Measurements from ENCODE around the gene MAPK13.
"Not testable (repeated sequence)": the region's sequence is repeated elsewhere in the genome, so short reads cannot be mapped to it uniquely, and the experiment has no call there.

MAPK13 gene

GRCh38 chr6:36128793-36129192 is 1.5 kb upstream of the MAPK13 start:
- DNase-seq: no peak

- not testable (repeated sequence) for DNase-seq
These were observed 979 bp upstream of the MAPK13 start for GRCh38 chr6:36129334-36129733.

GRCh38 chr6:36130667-36131510 is 576 bp downstream of the MAPK13 start:
- peak; percentile 40 for DNase-seq

DNA sequence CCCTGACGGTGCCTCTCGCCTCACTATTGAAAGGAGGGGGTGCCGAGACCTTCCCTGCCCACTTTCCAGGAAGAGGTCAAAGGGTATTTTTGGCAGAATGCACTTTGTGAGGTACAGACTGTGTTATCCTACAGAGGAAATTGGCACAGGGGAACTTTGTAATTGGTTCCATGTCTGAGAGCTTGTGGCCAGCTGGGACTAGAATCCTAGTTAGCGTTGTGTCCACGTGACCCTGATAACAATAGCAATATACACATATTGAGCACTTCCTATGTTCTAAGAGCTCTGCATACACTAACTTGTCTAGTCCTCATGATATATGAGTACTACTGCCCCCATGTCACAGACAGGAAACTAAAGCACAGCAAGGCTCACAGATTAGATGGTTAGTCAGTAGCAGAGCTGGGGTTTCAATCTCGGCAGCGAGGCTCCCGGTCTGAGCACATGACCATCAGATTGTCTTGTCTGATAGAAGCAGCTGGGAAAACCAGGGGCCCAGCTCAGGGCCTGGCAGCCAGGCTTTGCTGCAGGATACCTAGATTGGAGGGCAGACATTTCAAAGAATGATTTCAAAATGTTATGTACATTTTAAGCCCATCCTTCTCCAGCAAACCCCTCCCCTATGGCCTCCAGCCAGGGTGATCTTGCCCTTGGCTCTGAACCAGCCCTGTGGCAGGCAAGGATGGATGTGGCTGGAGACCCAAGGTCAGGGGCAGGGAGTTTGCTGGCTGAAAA is 1.4 kb downstream of the MAPK13 start:
- peak; percentile 68 for DNase-seq

DNA sequence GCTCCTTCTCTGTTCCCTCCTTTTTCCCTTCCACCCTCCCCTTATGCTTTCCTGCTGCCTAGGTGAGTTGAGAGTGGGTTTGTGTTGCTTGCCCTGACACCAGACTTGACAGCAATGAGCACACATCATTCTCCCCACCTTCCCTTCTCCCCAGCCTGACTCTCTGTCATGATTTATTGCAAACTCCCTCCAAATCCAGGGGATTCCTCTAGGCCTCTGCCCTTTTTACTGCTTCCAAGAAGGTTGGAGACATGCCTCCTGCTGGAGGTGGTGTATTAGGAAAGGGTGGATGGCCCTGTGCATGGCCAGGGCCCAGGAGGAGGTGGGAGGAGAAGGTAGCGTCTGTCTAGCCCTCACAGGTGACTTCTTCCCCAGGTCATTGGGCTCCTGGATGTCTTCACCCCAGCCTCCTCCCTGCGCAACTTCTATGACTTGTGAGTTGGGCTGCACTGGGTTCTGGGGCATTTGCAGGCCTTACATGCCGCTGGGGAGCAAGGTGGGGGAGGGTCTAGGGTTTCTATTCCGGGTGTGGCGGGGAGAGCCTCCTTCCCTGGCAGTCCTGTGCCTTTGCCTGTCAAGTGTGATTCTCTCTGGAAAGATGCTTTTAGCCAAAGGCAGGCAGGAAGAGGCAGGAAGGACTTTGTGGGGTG is 2.1 kb downstream of the MAPK13 start:
- DNase-seq: no peak

DNA sequence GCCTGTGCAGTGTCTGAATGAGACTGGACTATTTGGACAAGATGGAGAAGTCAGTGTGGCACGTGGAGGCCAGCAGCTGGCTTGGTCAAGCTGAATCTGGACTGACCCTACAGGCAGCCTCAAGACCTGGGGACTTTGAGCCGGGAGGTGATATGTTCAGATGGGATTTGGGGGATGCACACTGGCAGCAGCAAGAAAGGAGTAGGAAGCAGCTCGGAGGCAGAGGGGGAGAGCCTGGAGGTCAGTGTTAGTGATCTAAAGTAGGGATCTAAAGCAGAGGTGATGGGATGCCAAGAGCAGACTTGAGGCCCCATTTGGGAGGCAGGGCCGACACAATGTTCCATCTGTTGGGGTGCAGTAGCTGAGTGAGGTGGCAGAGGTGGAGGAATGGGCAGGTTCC is 2.8 kb downstream of the MAPK13 start:
- DNase-seq: no peak

DNA sequence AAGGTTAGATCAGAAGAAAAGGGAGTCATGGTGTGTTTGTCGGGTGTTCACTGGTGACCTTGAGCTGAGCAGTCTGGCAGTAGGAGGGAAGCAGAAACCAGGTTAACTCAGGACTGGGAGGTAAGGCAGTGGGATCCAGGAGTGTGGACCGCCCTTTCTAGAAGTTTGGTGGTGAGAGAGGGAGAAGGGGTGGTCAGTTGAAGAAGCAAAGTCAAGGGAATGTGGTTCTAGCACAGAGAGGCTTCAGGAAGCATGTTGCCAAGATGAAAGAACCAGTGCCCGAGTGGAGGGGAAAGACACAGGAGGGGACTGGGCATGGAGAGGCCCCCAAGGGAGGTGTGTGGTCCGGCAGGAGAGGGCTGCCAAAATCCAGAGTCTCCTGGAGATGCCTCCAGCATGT is 3.6 kb downstream of the MAPK13 start:
- no peak for DNase-seq

- DNase-seq: no peak
These were observed 4.9 kb downstream of the MAPK13 start for GRCh38 chr6:36135053-36135731.

DNA sequence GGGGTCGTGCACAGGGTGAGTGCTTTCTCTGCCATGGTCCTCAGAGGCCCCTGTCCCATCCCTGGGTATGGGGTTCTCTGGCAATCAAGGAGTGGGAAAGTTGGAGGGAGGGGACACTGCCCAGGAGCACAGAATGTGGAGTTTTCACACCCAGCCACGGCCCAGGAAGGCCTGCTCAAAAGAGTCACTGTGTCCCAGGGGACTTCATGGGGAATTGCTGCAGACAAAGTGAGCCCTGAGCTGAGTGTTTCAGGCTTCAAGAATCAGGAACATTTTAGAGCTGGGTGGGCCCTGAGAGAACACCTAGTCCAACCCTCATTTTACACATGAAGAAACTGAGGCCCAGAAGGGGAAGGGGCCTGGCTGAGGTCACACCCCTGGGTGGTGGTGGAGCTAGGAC is 5.7 kb downstream of the MAPK13 start:
- no peak for DNase-seq

- DNase-seq: no peak
These were observed 6.2 kb downstream of the MAPK13 start for GRCh38 chr6:36136551-36136950.

DNA sequence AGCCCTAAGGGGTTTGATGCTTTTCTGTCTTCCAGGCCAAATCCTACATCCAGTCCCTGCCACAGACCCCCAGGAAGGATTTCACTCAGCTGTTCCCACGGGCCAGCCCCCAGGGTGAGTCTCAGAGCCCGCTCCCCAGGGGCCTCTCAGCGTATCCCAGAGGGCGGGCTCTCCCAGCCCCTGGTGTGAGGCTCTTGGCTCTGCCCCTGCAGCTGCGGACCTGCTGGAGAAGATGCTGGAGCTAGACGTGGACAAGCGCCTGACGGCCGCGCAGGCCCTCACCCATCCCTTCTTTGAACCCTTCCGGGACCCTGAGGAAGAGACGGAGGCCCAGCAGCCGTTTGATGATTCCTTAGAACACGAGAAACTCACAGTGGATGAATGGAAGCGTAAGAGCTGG is 8.4 kb downstream of the MAPK13 start:
- DNase-seq: no peak

DNA sequence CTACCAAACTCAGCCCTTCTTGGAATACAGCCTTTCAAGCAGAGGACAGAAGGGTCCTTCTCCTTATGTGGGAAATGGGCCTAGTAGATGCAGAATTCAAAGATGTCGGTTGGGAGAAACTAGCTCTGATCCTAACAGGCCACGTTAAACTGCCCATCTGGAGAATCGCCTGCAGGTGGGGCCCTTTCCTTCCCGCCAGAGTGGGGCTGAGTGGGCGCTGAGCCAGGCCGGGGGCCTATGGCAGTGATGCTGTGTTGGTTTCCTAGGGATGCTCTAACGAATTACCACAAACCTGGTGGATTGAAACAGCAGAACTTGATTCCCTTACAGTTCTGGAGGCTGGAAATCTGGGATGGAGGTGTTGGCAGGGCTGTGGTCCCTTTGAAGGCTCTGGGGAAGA is 9.1 kb downstream of the MAPK13 start:
- no peak for DNase-seq

DNA sequence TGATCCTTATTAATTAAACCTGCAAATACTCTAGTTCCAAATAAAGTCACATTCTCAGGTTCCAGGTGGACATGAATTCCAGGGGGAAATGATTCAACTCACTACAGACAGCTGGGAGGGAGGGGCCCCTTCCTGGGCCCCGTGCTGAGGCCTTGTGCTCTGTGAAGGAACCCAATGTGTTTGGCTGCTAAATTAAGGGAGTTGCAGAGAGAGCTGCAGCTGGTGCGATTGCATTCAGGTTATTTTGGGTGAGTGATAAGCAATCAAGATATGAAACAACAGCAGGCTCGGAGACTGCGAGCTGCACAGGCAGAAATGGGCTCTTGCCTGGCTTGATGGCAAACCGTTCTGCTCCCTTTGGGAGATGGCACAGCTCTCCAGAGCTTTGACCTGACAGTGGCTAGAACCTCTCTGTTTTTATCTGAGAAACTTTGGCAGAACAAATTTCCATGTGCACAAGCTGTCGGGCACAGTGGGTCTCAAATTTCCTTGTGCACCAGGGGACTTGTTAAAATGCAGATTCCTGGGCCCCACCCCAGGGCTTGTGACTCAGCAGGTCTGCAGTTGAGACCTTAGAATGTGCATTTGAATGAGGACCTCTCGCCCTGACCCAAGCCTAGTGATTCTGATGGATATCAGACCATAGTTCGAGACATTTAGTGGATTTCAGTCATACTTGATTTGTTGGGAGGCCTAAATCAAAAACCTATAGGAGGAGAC is 9.8 kb downstream of the MAPK13 start:
- no peak for DNase-seq

GRCh38 chr6:36141091-36141490 is 10.8 kb downstream of the MAPK13 start:
- DNase-seq: peak; percentile 60

DNA sequence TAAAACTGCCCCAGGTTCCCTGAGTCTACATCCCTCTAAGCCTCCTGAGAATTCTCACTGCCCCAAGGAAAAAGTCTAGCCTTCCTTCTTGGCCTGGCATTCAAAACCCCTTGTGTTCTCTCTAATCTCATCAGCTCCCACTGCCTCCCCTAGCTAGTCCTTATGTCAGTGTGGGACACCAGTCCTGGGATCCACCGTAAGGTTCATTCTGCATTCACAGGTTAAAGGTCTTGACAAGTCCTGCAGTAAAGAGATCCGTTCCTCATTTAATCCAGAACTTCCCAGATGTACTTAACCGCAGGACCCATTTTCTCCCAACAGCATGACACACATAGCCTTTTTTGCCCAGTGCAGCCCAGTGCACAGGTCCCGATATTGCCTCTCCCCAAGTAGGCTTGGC is 11.6 kb downstream of the MAPK13 start:
- DNase-seq: no peak

DNA sequence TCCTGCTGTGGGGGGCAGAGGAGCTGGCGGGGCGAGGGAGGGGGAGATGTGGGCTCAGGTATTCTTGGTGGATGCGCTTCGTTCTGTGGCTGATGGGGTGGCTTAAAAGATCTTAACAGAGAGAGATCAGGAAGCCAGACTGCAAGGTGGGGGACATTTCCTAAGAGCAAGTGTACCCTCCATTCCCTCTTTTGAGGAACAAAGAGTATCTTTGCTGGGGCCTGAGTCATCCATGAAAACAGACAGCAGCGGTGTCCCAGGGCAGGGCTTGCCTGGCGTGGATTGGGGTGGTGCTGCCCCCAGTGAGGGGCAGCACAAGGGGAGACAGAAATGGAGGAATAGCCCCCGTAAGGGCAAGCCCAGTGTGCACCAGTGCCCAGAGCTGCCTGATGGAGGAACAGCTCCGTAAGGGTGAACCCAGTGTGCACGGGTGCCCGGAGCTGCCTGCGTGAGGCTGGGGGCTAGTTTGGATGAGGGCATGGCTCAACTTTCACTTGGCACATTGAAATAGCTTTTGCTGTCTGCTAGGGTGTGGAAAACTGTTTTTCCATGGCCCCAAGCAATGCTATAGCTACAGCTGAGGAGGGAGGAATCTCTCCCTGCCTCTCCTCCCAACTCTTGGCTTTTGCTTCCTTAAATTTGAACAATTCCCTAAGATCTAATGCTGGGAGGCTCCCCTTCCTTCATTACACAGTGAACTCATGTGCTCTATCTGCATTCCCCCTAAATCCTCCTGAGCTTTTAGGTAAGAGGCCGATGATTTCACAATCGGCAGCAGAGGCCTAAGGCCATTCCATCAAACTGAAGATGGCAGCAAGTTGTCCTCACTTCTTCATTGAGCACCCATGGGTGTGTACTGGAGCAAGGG is 12.9 kb downstream of the MAPK13 start:
- no peak for DNase-seq

DNA sequence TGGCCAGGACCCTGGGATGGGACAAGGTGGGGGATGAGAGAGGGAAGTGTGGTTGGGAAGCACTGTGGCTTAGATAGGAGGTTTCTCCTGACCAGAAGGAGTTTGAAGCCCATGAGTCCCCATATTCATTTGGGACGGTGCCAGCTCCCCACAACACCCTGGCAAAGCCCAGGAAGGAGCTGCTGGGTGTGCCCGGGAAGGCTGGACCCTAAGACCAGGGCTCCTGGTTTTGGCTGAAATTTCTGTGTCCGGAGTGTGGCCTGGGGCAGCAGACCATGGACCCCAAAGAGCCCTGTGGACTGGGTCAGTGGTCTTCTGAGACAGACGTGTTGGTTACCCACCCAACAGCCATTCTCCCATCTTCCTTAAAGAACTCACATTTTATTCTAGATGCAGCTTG is 15.2 kb downstream of the MAPK13 start:
- DNase-seq: no peak

DNA sequence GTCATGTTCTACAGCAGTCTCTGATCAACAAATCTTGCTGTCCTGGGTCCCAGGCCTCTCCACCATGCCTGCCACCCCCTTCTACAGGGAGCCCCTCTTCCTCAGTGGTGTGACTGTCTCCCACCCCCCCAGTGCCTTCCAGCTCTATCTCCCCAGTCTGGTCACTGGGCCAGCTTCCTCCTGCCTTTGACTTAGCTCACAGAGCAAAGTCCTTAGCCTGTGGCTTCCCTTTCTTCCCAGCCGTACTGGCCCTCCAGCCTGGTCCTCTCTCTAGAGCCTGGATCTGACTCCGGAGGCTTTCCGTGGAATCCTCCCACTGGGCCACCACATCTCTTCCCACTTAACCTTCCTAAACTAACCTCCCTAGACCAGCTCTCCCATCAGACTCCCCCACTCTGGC is 17.0 kb downstream of the MAPK13 start:
- DNase-seq: no peak

DNA sequence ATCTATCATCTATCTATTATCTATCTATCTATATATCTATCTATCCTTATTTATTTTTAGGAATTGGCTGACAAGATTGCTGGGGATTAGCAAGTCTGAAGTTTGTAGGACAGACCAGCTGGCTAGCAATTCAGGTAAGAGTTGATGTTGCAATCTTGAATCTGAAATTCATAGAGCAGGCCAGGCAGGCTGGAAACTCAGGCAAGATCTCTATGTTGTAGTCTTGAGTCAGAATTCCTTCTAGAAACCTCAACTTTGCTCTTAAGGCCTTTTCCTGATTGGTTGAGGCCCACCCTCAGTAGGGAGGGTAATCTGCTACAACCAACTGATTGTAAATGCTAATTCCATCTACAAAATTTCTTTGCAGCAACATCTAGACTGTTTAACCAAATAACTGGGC is 19.2 kb downstream of the MAPK13 start:
- no peak for DNase-seq

- no peak for DNase-seq
These were observed 20.0 kb downstream of the MAPK13 start for GRCh38 chr6:36150283-36150682.

DNA sequence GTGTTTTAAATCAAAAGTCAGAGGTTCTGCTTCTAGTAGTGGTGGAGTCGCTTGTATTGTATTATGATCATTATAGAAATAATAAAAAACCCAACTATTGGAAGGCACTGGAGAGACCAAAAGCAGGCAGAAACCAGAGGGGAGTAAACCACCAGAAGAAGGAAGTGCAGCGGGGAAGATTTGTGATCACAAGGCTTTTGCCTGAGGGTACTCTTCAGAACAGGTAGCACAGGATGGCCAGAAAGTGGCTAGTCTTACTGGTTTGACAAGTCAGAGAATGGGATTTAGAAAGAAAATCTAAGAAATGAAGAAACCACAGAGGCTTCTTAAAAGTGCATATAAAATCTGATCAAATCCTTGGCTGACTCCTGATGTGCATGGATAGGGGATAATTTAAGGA is 24.0 kb downstream of the MAPK13 start:
- no peak for DNase-seq

DNA sequence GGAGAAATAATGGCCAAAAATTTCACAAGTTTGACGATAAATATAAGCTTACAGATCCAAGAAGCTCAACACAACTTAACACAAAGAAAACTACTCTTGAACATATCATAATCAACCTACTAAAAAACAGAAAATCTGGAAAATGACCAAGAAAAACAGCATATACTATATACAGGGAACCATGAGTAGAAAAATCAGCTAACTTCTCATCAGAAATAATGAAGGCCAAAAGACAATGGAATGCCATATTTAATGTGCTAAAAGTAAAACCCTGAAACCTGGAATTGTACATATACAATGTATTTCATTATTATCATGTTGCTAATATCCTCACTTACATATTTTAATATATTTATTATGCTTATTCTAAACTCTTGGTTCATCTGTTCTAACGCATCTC is 25.3 kb downstream of the MAPK13 start:
- no peak for DNase-seq
